SW 1271 (cell line): Measurements from ENCODE around the gene UBE3D.
"Not testable (repeated sequence)": the region's sequence is repeated elsewhere in the genome, so short reads cannot be mapped to it uniquely, and the experiment has no call there.

Source experiments
- DNase-seq, 2 experiments: peaks; one replicate each; lab custom pipeline; 2025; lab: John Stamatoyannopoulos, UW

UBE3D gene

DNA sequence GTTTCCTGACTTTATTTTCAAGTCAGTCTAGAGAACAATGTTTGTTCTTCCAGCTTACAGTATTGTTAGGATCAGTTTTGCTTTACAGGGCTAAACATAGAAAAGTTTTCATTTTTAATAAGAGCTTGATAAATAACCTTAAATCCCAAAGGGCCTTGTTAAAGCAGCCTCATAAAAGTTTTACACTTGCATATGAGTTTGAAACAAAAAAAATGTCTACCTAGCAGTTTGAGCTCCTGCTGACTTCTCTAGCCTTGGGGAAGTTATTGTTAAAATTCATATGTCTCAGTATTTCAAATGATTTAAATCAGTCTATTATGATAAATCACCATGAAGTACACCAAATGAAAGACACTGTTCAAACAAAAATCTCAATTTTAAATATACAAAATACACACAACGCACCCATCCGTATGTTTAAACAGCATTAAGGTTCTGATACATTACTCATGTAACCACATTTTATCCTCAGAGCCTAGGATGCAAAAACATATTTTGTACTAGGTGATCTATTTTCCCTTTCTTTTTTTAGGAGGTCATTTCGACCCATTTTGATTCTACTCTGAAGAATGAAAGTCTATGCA, 87.2 kb downstream of the UBE3D start:
- no peak for DNase-seq

- no peak for DNase-seq
Measured at GRCh38 chr6:82976179-82976578, 89.5 kb downstream of the UBE3D start.

DNA sequence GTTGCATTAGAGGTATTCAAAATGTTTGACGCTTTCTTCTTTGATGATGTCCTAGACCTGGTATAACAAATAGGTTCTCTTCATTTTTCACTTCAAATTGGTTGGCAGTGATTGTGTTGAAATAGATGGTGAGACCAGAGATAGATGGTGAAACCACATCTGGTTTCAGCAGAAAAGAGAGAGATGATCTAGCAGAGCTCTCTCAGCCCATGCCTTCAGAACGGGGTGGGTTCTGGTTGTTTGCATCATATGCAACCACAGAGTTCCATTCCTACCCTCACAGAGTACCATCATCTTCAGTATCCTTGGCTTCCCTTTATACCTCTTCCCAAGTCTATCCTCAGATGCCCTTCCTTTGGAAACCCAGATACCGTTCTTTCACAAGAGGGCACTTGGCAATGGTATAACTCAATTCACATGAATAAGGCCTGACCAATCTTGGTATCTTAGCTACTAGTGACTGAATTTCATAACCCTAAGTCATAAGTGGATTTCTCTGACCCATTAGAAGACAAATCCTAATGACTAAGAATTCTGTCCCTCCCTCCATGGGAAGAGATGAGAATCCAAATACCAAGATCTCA, 93.7 kb downstream of the UBE3D start:
- DNase-seq, result no peak

GRCh38 chr6:82970839-82971238, 94.8 kb downstream of the UBE3D start:
- DNase-seq, result no peak

- DNase-seq, result no peak
Measured at GRCh38 chr6:82968708-82969107, 96.9 kb downstream of the UBE3D start.

DNA sequence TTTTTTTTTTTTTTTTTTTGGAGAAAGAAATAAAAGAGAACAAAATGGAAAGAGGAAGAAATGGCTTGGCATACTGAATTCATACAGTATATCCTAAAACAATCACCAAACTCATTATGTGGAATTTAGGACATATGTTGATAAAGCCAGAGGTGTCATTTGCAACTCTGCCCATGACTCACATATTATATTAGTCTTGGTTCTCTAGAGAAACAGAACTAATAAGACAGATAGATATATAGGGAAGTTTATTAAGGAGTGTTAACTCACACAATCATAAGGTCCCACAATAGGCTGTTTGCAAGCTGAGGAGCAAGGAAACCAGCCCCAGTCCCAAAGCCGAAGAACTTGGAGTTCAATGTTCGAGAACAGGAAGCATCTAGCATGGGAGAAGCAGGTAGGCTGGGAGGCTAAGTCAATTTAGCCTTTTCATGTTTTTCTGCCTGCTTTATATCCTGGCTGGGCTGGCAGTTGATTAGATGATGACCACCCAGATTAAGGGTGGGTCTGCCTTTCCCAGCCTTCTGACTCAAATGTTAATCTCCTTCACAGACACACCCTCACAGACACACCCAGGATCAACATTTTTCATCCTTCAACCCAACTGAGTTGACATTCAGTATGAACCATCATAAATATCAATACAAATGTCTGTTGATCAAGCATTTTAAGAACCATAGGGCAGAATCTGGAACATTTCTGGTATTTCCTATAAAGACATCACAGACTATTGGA, 102.3 kb downstream of the UBE3D start:
- DNase-seq, result no peak

GRCh38 chr6:82959385-82959941, 106.2 kb downstream of the UBE3D start:
- DNase-seq, result no peak

- no peak for DNase-seq
Measured at GRCh38 chr6:82958551-82958950, 107.1 kb downstream of the UBE3D start.

DNA sequence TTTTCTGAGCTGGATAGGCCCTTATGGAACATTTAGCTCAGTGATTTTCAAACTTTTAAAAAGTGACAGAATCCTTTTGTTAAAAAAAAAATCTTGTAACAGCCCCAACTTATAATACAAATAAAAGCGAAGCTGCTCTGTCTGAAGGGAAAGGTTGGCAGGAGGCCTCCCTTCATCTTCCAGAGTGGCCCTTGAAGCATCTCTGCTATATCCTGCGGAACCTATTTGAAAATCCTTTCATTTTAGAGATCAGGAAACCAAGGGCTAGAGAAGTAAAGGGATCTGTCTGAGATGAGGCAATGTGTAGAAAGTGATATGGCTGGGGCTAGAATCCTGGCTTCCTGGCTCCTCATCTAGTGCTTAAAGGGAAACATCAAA, 107.8 kb downstream of the UBE3D start:
- DNase-seq, result no peak

DNA sequence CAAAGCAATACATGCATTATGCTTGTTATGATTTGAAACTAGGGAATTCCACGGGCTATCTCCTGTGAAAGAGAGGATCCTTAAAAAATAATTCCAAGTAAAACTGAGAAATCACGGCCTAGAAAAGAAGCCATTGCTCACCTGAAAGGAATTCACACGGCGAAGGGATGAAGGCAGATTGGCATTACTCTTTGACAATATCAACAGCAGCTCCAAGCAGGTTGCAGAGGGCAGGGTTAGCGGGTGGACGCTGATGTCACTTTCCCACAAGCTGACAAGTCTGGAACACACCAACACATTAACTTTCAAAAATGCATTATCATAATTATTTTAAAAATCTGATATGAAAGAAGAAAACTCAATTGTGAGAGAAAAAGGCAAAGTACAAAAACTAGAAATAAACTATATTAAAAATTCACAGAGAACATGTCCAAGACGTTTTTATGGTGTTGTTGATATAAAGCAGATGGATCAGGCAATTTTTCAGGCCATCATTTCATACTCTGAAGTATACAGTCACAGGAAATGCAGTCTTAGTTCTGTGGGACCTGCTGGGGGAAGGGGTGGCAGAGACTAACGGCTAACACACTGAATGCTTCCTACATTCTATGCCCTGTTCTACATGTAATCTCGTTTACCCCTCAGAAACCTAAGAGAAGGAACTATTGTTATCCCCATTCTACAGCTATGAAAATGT, 108.3 kb downstream of the UBE3D start:
- no peak for DNase-seq

DNA sequence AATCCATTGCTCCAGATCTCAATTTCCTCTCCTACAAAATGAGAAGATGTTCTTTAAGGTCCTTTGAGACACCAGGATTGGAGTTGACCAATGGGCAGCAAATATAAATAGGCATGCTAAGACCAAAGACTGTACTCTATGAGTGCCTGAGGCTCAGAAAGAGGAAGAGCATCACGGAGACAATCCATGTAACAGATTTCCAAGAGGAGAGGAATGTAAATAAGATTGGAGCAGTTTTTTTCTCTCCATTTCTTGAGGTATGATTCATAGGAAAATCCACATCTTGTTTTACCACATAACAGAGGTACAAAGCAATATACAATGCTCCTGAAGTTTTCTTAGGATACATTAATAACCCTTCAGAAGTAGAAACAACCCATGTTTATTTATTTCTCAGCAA, 109.8 kb downstream of the UBE3D start:
- no peak for DNase-seq

DNA sequence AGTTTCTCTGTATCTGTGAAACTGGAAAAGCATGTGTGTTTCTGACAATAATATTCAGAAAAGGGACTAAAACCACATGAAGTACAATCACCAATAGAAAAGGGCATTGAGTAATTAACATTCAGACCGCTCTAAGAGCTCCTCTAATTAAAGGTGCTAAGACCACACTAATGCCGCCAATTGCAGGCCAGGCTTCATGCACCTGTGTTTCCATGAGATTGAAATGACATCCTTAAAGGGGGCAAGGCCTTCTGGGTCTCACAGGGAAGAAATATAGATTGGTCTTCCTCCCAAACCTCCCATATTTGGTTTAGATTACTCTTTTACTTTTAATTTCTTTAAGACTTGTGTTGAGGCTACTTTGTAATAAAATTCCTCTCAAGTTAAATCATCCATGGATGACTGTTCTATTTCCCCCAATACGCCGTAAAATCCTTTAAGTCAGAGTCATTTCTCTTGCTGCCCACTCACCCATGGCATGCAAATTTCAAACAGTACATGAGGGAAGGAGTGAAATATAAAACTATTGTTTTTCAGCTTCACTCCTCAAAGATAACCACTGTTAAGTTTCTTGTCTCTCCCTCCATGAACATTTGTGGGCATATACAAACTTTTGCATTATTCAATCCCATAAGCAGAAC, 110.6 kb downstream of the UBE3D start:
- DNase-seq, result no peak

GRCh38 chr6:82954356-82954755, 111.3 kb downstream of the UBE3D start:
- no peak for DNase-seq

- no peak for DNase-seq
Measured at GRCh38 chr6:82953871-82954270, 111.8 kb downstream of the UBE3D start.

DNA sequence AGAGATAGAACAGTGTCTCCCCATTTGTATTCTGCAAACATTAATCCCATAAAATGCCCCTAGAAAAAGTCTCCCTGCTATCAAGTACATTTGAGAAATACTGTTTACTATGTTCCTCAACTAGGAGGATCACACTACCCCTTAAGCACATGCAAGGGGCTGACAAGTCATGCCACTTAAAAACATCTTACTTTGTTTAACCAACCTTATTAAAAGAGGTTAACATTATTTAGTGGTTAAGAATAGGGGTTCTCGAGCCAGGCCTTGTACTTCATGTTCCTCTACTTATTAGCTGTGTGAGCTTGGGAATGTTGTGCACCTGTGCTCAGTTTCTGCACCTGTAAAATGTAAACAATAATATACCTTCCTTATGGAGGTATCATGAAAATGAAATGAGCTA, 113.7 kb downstream of the UBE3D start:
- no peak for DNase-seq

DNA sequence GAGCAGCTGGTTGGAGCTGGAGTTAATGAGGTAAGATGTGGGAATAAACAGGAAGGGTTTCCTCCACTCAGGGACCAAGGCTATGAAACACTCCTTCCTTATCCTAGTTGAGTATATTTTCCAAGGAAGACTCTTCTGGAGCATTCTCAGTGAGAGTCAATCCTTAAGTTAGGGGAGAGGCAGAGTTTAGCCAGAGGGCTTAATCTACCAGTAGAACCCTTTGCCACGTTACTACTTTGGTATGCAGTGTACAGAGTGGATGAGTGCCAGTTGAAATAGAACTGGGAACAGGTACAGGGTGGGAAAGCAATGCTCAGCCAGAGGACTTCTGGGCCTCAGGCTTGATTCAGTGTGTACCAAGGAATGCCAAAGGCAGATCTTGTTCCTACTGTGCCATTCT, 114.3 kb downstream of the UBE3D start:
- DNase-seq, result peak in 1 of 2 experiments; percentile 22

- DNase-seq, result not testable (repeated sequence)
Measured at GRCh38 chr6:82930915-82931314, 134.7 kb downstream of the UBE3D start.

- DNase-seq, result no peak
Measured at GRCh38 chr6:82924799-82925535, 140.7 kb downstream of the UBE3D start.

- no peak for DNase-seq
Measured at GRCh38 chr6:82921258-82921657, 144.4 kb downstream of the UBE3D start.

GRCh38 chr6:82917346-82918064, 148.1 kb downstream of the UBE3D start:
- DNase-seq, result no peak

DNA sequence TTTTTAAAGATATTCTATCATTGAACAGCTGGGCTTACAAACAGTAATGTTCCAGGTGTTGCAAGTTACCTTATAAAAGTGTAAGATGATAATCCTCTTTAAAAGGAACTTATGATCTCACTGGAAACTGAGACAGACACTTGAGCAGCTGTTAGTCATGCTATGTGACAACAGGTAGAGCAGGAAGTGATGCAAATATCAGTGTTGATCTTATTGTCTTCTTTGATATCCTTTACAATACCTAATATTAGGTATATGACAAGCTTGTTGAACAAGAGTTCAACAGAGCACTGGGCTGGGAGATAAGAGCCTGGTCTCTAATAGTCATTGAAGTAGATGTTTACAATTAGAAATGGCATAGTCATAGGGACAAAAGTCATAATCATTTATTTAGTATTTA, 150.0 kb downstream of the UBE3D start:
- DNase-seq, result no peak
